GM12874 (cell line): ENCODE data around the gene CORO1C.

Source experiments
- CTCF ChIP-seq: IDR thresholded peaks from 2 replicates; pipeline ENCODE4 v1.5.1; 2011; ENCODE audit warnings: low read depth, mild to moderate bottlenecking, control low read depth, low read length, moderate library complexity; ENCODE audit not compliant: insufficient read depth

CORO1C gene

GRCh38 chr12:108605690-108606406, 125.5 kb downstream of the CORO1C start:
- TF ChIP-seq CTCF, result no peak

GRCh38 chr12:108605000-108605689, 126.2 kb downstream of the CORO1C start:
- TF ChIP-seq CTCF, result no peak

DNA sequence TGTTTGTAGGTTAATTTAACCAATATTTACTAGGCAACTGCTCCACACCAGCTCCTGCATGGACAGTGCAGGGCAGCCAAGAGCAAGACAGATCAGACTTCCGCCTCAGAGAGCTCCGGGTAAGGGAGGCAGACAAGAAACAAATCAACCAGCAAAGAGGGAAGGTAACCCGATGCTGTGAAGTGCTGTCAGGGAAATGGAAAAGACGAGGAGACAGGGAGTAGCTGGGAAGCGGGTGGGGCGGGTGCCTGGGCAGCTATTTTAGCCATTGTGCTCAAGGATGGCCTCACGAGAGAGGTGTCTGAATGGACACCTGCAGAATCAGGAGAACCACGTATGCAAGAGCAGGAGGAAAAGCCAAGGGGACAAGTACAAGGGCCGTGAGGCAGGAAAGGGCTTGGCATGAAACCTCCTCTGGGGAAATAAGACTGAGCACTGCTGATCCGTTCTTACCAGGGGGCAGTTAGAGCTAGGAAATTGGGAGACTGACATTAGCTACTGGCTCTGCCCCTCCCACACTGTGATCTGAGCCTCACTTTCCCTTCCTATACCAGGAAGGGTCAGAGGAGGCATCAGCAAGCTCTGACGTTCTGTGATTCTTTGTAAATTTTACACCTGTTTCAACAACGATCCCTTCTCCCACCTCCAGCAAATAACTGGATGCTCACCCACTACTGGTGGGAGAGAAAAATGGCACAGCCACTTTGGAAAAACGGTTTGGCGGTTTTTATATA, 126.9 kb downstream of the CORO1C start:
- TF ChIP-seq CTCF, result no peak

DNA sequence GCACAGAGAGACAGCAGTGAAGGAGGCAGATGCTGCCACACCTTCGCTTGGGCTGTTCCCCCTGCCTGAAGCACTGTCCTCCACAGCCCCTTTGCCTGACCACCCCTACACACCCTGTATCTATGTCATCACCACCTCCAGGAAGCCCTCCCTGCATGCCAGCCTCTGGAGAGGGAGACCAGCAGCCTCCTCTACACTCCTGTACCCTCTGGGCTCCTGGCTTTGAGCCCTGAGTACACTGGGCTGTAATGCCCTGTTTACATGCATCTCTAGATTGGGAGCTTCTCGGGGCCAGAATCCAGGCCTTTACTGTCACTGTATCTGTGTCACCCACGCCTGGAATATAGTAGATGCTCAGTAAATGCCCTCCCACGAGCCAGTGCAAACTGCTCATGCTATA, 127.6 kb downstream of the CORO1C start:
- TF ChIP-seq CTCF, result no peak

GRCh38 chr12:108602976-108603704, 128.2 kb downstream of the CORO1C start:
- TF ChIP-seq CTCF, result no peak

DNA sequence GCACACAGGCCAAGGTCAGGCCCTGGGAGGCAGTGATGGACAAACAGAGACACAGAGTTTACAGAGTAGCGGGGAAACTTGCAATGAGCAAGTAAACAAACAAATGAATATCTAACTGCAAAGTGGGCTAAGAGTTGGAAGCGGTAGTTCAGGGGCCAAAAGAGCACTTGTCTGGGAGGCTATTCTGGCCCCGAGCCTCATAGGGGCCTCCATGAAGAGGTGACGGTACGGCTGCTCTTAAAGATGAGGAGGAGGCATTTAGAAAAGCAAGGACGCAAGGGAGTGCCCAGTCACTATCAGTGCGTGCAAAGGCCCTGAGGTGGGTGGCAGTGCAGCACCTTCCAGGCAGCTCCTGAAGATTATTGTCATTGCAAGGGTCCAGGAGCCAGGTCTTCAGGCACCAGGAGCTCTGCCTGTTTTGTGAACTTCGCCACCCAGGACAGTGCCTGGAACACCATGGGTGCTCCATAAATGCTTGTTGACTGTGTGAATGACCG, 129.1 kb downstream of the CORO1C start:
- TF ChIP-seq CTCF, result no peak

DNA sequence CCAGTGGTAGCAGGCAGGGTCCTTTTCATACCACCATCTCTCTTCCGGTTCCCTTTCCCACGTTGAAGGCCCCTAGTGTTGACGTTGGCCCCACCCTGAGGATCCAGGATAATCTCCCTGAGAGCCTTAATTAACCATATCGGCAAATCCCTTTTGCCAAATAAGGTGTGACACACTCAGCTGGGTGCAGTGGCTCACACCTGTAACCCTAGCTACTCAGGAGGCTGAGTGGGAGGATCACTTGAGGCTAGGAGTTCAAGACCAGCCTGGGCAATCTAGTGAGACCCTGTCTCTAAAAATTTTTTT, 130.7 kb downstream of the CORO1C start:
- TF ChIP-seq CTCF, result no peak
